Ishikawa (cell line): ENCODE results near the gene RHBDL3.

Experiments used
- CEBPB ChIP-seq: IDR thresholded peaks from 2 replicates; pipeline ENCODE4 v1.6.1; 2012
- EP300 ChIP-seq: IDR thresholded peaks from 2 replicates; pipeline ENCODE4 v1.6.1; 2012; ENCODE audit warnings: borderline replicate concordance
- MAX ChIP-seq: IDR thresholded peaks from 2 replicates; pipeline ENCODE4 v1.6.1; 2012
- NFIC ChIP-seq: IDR thresholded peaks from 2 replicates; pipeline ENCODE4 v1.6.1; 2012
- RAD21 ChIP-seq: IDR thresholded peaks from 2 replicates; pipeline ENCODE4 v1.6.1; 2012; ENCODE audit warnings: low read depth
- REST ChIP-seq: IDR thresholded peaks from 2 replicates; pipeline ENCODE4 v1.6.1; 2012; ENCODE audit warnings: low read depth, mild to moderate bottlenecking
- TAF1 ChIP-seq: IDR thresholded peaks from 2 replicates; pipeline ENCODE4 v1.6.1; 2012; ENCODE audit warnings: low read depth, mild to moderate bottlenecking
- ZBTB7A ChIP-seq: IDR thresholded peaks from 2 replicates; pipeline ENCODE4 v1.6.1; 2012; ENCODE audit warnings: low read depth

- TF ChIP-seq MAX (no peak), EP300 (no peak), TAF1 (no peak), NFIC (no peak), CEBPB (no peak), REST (no peak), ZBTB7A (no peak), RAD21 (no peak)
Observed at GRCh38 chr17:32341141-32341856, 75.7 kb downstream of the RHBDL3 start.
